HG02571 (cell line): ENCODE results near the gene MAN1A2.

ENCODE experiments used
- ATAC-seq: cut with Tn5 transposase; IDR thresholded peaks from one replicate; pipeline ENCODE4 v1.9.1; 2021; ENCODE audit warnings: mild to moderate bottlenecking, moderate library complexity; ENCODE audit not compliant: unreplicated experiment

Gene MAN1A2

GRCh38 chr1:117573386-117574023 lies 206.3 kb downstream of the MAN1A2 start:
- no peak for ATAC-seq

DNA sequence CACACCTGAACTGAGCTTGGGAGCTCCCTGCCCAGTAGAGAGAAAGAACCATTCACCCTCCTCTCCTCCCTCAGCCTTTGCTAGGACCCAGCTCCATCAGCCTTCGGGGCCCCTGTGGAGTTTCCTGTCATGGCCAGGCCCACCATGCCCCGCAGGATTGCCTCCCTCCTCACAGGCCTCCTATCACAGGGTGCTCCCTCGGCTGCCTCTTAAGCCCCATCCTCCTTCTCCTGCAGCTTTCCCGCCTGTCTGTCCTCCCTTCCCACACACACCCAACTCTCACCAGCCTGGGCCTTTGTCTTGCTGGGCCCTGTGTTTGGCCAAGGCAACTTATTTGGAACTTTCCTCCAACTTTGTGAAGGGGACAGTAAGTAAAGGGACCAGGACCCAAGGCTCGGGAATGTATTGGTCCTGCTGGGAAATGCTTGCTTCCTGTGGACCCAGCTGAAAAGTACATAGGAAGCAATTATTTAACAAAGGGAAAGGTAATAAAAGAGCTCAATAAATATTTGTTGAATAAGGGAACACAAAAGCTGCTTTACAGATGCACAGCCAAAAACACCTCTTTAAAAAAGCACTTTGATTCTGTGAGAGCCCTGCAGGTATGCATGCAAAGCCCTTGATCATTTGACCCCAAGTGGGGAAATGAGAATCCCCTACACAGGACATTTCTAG lies 207.0 kb downstream of the MAN1A2 start:
- no peak for ATAC-seq

- ATAC-seq, result no peak
Observed at GRCh38 chr1:117575586-117576225, 208.5 kb downstream of the MAN1A2 start.

DNA sequence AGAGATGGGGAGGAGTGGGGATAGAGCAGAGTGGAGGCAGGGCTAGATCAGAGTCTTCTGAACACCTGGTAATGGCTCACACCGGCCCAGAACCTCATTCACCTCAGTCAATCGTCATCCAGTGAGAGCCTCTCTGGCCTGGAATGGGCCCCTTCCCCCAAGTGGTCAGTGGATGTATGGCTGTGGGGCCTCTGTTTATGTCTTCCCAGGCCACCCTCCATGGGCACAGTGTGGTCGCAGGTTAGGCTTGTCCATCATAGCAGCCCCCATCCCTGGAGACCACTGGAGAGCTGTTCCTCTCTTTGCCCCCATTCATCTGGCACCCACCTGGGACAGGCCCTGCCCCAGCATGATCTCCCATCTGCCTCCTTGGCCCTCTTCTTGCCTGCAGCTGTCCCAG lies 209.0 kb downstream of the MAN1A2 start:
- no peak for ATAC-seq

- ATAC-seq, result no peak
Observed at GRCh38 chr1:117577191-117577885, 210.1 kb downstream of the MAN1A2 start.

- ATAC-seq, result no peak
Observed at GRCh38 chr1:117578466-117578865, 211.2 kb downstream of the MAN1A2 start.
